Epithelial cell of proximal tubule (primary cell): ENCODE results near the gene RASL10A. TPM values are rescaled to one million over a fixed set of nuclear protein-coding genes. Genes with fewer than 3 reads are reported as not detected.
"Not testable (repeated sequence)": the region's sequence is repeated elsewhere in the genome, so short reads cannot be mapped to it uniquely, and the experiment has no call there.

Experiments
- DNase-seq: peaks from one replicate; pipeline ENCODE4 v3.0.0-alpha.2; 2011; ENCODE audit warnings: low read depth
- H3K4me3 ChIP-seq: 2 replicates; pipeline ENCODE4 v1.5.1; 2011; ENCODE audit warnings: low read depth, mild to moderate bottlenecking, low read length
- total RNA-seq: library from RNA; depleted of rRNA; stranded (reverse); fragments of >200 nt; gene quantifications from 2 replicates; pipeline ENCODE4 v1.2.3, GENCODE V29; 2015
- TF ChIP-seq, protein P1 (sequence below): conservative IDR thresholded peaks from 2 replicates; pipeline ENCODE4 v1.5.1; 2012; ENCODE audit warnings: low read depth, mild to moderate bottlenecking, low read length

RASL10A gene
- total RNA-seq, 1 donor from 2014 or later, result 0.12 TPM

GRCh38 chr22:29351042-29351441, 35.5 kb upstream of the RASL10A start:
- no peak for DNase-seq
- no peak overlapping the region for H3K4me3 ChIP-seq
- TF ChIP-seq, protein P1, sequence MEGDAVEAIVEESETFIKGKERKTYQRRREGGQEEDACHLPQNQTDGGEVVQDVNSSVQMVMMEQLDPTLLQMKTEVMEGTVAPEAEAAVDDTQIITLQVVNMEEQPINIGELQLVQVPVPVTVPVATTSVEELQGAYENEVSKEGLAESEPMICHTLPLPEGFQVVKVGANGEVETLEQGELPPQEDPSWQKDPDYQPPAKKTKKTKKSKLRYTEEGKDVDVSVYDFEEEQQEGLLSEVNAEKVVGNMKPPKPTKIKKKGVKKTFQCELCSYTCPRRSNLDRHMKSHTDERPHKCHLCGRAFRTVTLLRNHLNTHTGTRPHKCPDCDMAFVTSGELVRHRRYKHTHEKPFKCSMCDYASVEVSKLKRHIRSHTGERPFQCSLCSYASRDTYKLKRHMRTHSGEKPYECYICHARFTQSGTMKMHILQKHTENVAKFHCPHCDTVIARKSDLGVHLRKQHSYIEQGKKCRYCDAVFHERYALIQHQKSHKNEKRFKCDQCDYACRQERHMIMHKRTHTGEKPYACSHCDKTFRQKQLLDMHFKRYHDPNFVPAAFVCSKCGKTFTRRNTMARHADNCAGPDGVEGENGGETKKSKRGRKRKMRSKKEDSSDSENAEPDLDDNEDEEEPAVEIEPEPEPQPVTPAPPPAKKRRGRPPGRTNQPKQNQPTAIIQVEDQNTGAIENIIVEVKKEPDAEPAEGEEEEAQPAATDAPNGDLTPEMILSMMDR, result no peak

GRCh38 chr22:29348956-29349355, 33.5 kb upstream of the RASL10A start:
- TF ChIP-seq, protein P1, result no peak
- H3K4me3 ChIP-seq, result no peak overlapping the region
- DNase-seq, result no peak

- TF ChIP-seq, protein P1, result no peak
- DNase-seq, result no peak
- no peak overlapping the region for H3K4me3 ChIP-seq
Observed at GRCh38 chr22:29348041-29348440, 32.5 kb upstream of the RASL10A start.

DNA sequence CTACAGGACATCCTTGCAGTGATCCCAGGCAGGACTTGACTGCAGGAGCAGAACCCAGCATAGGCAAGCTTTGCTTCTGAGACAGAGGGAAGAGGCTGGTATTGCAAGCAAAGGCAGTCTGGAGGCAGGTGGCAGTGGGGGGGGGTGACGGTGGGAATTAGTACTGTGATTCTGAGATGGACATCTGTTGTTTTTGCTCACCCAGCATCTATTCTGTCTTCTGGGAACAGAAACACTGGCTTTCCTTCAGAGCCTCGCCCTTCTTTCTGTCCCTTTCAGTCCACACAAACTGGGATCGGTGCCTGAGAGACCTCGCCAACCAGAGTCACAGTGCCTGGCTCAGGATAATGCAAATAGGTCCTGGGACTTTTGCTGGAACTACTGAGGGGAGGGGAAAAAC, 31.2 kb upstream of the RASL10A start:
- no peak overlapping the region for H3K4me3 ChIP-seq
- TF ChIP-seq, protein P1, result no peak
- no peak for DNase-seq

GRCh38 chr22:29345932-29346331, 30.4 kb upstream of the RASL10A start:
- TF ChIP-seq, protein P1, result no peak
- DNase-seq, result no peak
- H3K4me3 ChIP-seq, result no peak overlapping the region

DNA sequence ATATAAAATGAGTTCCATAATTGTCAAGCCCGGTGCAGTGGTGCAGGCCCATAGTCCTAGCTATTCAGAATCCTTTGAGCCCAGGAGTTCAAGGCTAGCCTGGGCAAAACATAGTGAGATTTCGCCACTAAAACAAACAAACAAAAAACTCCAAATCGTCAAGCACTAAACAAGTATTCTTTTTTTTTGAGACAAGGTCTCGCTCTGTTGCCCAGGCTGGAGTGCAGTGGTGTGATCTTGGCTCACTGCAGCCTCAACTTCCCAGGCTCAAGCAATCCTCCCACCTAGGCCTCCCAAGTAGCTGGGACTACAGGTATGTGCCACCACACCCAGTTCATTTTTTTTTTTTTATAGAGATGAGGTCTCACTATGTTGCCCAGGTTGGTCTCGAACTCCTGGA, 29.4 kb upstream of the RASL10A start:
- not testable (repeated sequence) for DNase-seq, H3K4me3 ChIP-seq

- peak; percentile 76 for DNase-seq
- no peak overlapping the region for H3K4me3 ChIP-seq
- TF ChIP-seq, protein P1, result no peak
Observed at GRCh38 chr22:29344137-29344536, 28.6 kb upstream of the RASL10A start.
